Neuron (in vitro differentiated cells): ENCODE data around the gene TBX6.

ENCODE experiments used
- H2AFZ ChIP-seq: one replicate; pipeline ENCODE4 v1.6.1; 2013; ENCODE audit warnings: low read depth, mild to moderate bottlenecking, inconsistent platforms, low read length, moderate library complexity
- H3K27me3 ChIP-seq: one replicate; pipeline ENCODE4 v1.6.1; 2013; ENCODE audit warnings: low read length; ENCODE audit not compliant: insufficient read depth
- H3K36me3 ChIP-seq: one replicate; pipeline ENCODE4 v1.6.1; 2013; ENCODE audit warnings: low read length; ENCODE audit not compliant: insufficient read depth
- H3K4me1 ChIP-seq: one replicate; pipeline ENCODE4 v1.6.1; 2013; ENCODE audit warnings: low read length; ENCODE audit not compliant: insufficient read depth
- H3K4me3 ChIP-seq: 2 replicates; pipeline ENCODE4 v1.5.1; 2013; ENCODE audit warnings: mild to moderate bottlenecking, low read length, moderate library complexity
- H3K9me3 ChIP-seq: one replicate; pipeline ENCODE4 v1.6.1; 2013; ENCODE audit warnings: low read length

TBX6 gene

DNA sequence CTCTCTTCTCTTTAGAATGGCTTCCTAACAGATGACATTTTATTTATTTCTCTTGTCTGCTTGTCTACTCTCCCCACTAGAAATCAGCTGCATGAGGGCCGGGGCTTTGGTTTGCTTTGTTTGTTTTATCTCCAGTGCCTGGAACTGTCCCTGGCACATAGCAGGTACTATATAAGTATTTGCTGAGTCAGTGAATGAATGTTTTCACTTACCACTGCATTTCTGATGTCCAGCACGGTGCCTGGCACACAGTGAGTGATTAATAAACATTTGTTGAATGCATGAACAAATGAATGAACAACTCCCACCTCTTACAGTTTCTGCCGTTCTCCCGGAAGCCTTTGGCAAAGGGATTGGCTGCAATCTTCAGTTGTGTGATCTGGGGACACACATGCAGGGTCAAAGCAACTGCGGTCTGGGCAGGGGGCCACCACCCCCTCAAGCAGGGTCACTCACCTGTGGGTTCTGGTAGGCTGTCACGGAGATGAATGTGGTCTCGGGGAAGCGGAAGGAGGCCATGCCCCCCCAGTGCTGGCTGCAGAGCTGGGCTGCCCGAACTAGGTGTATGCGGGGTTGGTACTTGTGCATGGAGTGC, 3.4 kb downstream of the TBX6 start:
- H3K4me1 ChIP-seq: peaks cover 9% of the 10 kb centered on the region
- H2AFZ ChIP-seq: no peak overlapping the region
- no peak overlapping the region for H3K4me3 ChIP-seq
- H3K27me3 ChIP-seq: no peaks in the 10 kb centered on the region
- H3K36me3 ChIP-seq: peaks cover 30% of the 10 kb centered on the region
- H3K9me3 ChIP-seq: no peaks in the 10 kb centered on the region

DNA sequence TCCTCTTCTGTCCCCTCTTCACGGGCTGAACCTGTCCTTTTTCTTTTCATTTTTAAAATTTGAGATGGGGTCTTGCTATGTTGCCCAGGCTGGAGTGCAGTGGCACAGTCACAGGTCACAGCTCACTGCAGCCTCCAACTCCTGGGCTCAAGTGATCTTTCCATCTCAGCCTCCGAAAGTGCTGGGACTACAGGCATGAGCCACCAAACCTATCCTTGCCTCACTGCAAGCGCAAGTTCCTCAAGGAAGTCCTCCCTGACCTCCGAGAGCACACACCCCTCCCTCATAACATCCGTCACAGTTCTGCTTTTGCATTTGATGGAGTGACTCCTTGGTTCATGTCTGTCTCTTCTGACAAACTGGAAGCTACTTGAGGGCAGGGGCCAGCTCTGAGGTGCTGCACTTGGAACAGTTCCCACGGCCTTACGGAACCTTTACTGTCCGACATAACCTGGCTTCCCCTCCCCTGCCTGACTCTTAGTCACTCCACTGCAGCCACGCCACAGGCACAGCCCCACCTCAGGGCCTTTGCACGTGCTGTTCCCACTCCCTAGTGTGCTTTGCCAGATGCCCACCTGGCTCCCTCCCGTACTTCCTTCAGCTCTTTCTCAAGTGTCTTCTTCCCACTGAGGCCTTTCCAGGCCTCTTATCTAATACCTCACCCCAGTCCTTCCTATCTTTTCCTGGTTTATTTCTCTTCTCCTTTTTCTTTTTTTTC, 4.4 kb downstream of the TBX6 start:
- H3K27me3 ChIP-seq: no peaks in the 10 kb centered on the region
- H3K4me3 ChIP-seq: no peak overlapping the region
- H3K4me1 ChIP-seq: peaks cover 4% of the 10 kb centered on the region
- H2AFZ ChIP-seq: no peak overlapping the region
- peaks cover 40% of the 10 kb centered on the region for H3K36me3 ChIP-seq
- H3K9me3 ChIP-seq: no peaks in the 10 kb centered on the region

GRCh38 chr16:30086291-30087140, 5.2 kb downstream of the TBX6 start:
- no peak overlapping the region for H2AFZ ChIP-seq
- H3K9me3 ChIP-seq: no peaks in the 10 kb centered on the region
- no peaks in the 10 kb centered on the region for H3K27me3 ChIP-seq
- H3K4me3 ChIP-seq: no peak overlapping the region
- peaks cover 45% of the 10 kb centered on the region for H3K36me3 ChIP-seq
- H3K4me1 ChIP-seq: no peaks in the 10 kb centered on the region

DNA sequence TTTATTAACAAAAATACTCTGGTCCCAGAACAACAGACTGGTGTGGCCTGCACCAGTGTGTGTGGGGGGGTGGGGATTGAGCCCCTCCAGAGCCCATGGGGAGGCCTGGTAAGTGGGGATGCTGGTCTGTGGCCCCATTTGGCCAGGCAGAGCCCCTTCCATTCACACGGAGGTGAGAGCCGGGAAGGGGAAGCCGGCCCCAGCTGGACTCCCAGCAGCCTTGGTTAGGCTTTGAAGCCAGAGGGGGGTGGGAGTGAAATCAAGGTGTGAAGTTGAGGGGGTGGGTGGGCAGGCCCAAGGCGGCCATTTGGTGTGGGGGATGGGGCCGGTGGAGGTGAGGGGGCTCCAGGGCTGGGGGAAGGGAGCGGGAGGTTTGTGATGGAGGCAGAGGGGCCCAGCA, 5.9 kb downstream of the TBX6 start:
- no peak overlapping the region for H3K4me3 ChIP-seq
- H2AFZ ChIP-seq: no peak overlapping the region
- no peaks in the 10 kb centered on the region for H3K4me1 ChIP-seq
- no peaks in the 10 kb centered on the region for H3K27me3 ChIP-seq
- no peaks in the 10 kb centered on the region for H3K9me3 ChIP-seq
- peaks cover 51% of the 10 kb centered on the region for H3K36me3 ChIP-seq

DNA sequence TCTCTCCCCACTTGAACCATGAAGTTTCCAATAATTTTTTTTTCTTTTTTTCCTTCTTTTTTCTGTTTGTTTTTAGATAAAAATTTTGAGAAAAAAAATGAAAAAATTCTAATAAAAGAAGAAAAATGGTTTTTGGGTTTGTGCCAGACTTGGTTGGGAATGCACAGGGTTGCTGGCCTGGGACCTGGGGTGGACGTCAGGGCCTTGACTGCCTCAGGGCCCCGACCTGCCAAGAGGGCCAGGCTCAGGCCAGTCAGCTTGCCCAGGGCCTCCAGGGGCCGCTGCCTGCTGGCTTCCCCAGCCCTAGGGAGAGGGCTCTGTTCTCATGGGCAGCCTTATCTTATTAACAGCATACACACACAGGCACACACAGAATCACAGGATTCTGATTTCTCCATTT, 6.5 kb downstream of the TBX6 start:
- no peaks in the 10 kb centered on the region for H3K9me3 ChIP-seq
- H3K27me3 ChIP-seq: no peaks in the 10 kb centered on the region
- H2AFZ ChIP-seq: no peak overlapping the region
- H3K4me1 ChIP-seq: no peaks in the 10 kb centered on the region
- H3K36me3 ChIP-seq: peaks cover 52% of the 10 kb centered on the region
- H3K4me3 ChIP-seq: no peak overlapping the region

- Histone ChIP-seq H3K9me3 (no peaks in the 10 kb centered on the region), H3K4me1 (no peaks in the 10 kb centered on the region), H3K4me3 (no peak overlapping the region), H3K36me3 (peaks cover 55% of the 10 kb centered on the region), H3K27me3 (no peaks in the 10 kb centered on the region), H2AFZ (no peak overlapping the region)
Observed at GRCh38 chr16:30084816-30085159, 6.9 kb downstream of the TBX6 start.

DNA sequence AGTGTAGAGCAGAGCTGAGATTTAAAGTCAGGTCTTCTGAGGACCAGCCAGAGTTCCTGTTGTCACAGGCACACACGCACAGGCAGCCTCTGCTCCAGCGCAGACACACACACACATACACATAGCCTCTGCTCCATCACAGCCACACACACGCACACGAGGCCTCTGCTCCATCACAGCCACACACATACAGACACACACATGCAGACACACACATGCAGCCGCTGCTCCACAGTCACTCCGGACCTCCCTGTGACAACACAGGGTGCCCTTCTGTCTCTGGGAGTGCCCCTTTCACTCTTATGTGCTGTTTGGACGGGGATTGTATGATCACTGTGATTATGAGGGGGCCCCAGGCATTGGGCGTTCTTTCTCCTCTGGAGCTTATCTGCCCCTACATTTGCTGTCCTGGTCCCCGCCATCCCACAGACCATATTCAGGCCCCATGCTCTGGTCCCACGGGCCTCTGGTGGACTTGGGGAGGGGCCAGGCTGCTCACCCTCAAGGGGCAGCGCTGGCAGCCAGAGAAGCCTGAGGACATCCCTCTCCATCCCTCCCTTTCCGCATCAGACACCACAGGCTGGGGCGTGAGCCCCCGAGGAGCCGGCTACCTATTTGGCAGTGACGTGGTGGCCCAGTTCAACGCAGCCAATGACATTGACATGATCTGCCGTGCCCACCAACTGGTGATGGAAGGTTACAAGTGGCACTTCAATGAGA, 7.5 kb downstream of the TBX6 start:
- peaks cover 60% of the 10 kb centered on the region for H3K36me3 ChIP-seq
- H3K9me3 ChIP-seq: no peaks in the 10 kb centered on the region
- no peak overlapping the region for H3K4me3 ChIP-seq
- H2AFZ ChIP-seq: no peak overlapping the region
- no peaks in the 10 kb centered on the region for H3K4me1 ChIP-seq
- H3K27me3 ChIP-seq: no peaks in the 10 kb centered on the region

GRCh38 chr16:30083216-30084055, 8.3 kb downstream of the TBX6 start:
- peaks cover 66% of the 10 kb centered on the region for H3K36me3 ChIP-seq
- no peaks in the 10 kb centered on the region for H3K4me1 ChIP-seq
- H3K4me3 ChIP-seq: no peak overlapping the region
- no peaks in the 10 kb centered on the region for H3K9me3 ChIP-seq
- no peak overlapping the region for H2AFZ ChIP-seq
- H3K27me3 ChIP-seq: no peaks in the 10 kb centered on the region

DNA sequence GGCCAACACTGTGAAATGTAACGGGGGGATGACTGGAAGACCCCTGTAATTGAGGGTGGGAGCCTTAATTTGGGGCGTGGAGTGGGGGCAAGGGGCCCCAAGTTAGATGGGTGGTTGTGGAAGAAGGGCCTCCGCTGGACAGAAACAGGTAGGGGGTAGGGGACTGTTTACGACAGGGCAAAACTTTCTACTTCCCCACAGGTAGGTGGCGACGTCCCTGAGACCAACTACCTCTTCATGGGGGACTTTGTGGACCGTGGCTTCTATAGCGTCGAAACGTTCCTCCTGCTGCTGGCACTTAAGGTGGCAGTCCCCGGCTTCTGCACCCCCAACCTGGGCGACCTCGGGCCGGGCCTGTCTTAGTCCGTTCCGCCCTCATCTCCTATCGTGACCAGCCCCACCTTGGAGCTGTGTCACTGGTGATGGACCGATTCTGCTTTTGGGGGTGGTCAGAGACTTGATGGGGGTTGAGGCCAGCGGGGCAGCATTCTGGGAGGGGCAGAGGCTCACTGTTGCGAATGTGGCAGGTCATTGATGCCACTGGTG, 9.1 kb downstream of the TBX6 start:
- H3K4me1 ChIP-seq: peaks cover 1% of the 10 kb centered on the region
- no peaks in the 10 kb centered on the region for H3K27me3 ChIP-seq
- no peaks in the 10 kb centered on the region for H3K9me3 ChIP-seq
- no peak overlapping the region for H3K4me3 ChIP-seq
- no peak overlapping the region for H2AFZ ChIP-seq
- peaks cover 74% of the 10 kb centered on the region for H3K36me3 ChIP-seq

- H3K4me1 ChIP-seq: peaks cover 17% of the 10 kb centered on the region
- peaks cover 62% of the 10 kb centered on the region for H3K36me3 ChIP-seq
- H2AFZ ChIP-seq: no peak overlapping the region
- H3K9me3 ChIP-seq: no peaks in the 10 kb centered on the region
- H3K4me3 ChIP-seq: no peak overlapping the region
- no peaks in the 10 kb centered on the region for H3K27me3 ChIP-seq
Observed at GRCh38 chr16:30079480-30079879, 12.2 kb downstream of the TBX6 start.

- H3K9me3 ChIP-seq: no peaks in the 10 kb centered on the region
- H3K4me3 ChIP-seq: no peak overlapping the region
- H3K4me1 ChIP-seq: peaks cover 17% of the 10 kb centered on the region
- no peak overlapping the region for H2AFZ ChIP-seq
- no peaks in the 10 kb centered on the region for H3K27me3 ChIP-seq
- peaks cover 55% of the 10 kb centered on the region for H3K36me3 ChIP-seq
Observed at GRCh38 chr16:30078744-30079143, 13.0 kb downstream of the TBX6 start.

GRCh38 chr16:30077656-30078055, 14.1 kb downstream of the TBX6 start:
- Histone ChIP-seq H3K4me1 (peaks cover 17% of the 10 kb centered on the region), H3K27me3 (no peaks in the 10 kb centered on the region), H3K9me3 (no peaks in the 10 kb centered on the region), H3K4me3 (peak overlapping the region; percentile 84), H2AFZ (no peak overlapping the region), H3K36me3 (peaks cover 44% of the 10 kb centered on the region)
